GM06990 (cell line): ENCODE results near the gene PTGER1.
"Not testable (repeated sequence)": the region's sequence is repeated elsewhere in the genome, so short reads cannot be mapped to it uniquely, and the experiment has no call there.

Source experiments
- DNase-seq: peaks from one replicate; pipeline ENCODE4 v3.0.0-alpha.2; 2011; ENCODE audit not compliant: insufficient read length; ENCODE audit errors: extremely low read depth
- H3K27me3 ChIP-seq: replicated peaks from 2 replicates; pipeline ENCODE4 v1.6.0; 2011; ENCODE audit warnings: low read length; ENCODE audit not compliant: control insufficient read depth, insufficient read depth
- H3K36me3 ChIP-seq: 2 replicates; pipeline ENCODE4 v1.5.1; 2011; ENCODE audit warnings: low read length; ENCODE audit not compliant: control insufficient read depth, insufficient read depth
- H3K4me3 ChIP-seq: replicated peaks from 2 replicates; pipeline ENCODE4 v1.5.1; 2011; ENCODE audit warnings: low read depth, mild to moderate bottlenecking, control low read depth, low read length
- CTCF ChIP-seq: IDR thresholded peaks from 2 replicates; pipeline ENCODE4 v1.5.1; 2011; ENCODE audit warnings: low read length, control low read depth, mild to moderate bottlenecking, inconsistent platforms; ENCODE audit not compliant: insufficient read depth, poor library complexity, severe bottlenecking

Gene PTGER1

GRCh38 chr19:14467391-14467790 lies 7.8 kb downstream of the PTGER1 start:
- H3K4me3 ChIP-seq, result no peak overlapping the region
- H3K27me3 ChIP-seq, result no peaks in the 10 kb centered on the region; the same call in 1 of the 2 replicates
- peaks cover 28% of the 10 kb centered on the region for H3K36me3 ChIP-seq
- DNase-seq, result no peak
- TF ChIP-seq CTCF, result no peak

- H3K36me3 ChIP-seq, result peaks cover 20% of the 10 kb centered on the region
- H3K27me3 ChIP-seq, result no peaks in the 10 kb centered on the region
- no peak overlapping the region for H3K4me3 ChIP-seq
- no peak for DNase-seq
- TF ChIP-seq CTCF, result no peak
Measured at GRCh38 chr19:14463747-14464146, 11.4 kb downstream of the PTGER1 start.

- peaks cover 17% of the 10 kb centered on the region for H3K36me3 ChIP-seq
- not testable (repeated sequence) for H3K4me3 ChIP-seq, H3K27me3 ChIP-seq, DNase-seq
Measured at GRCh38 chr19:14462401-14462800, 12.8 kb downstream of the PTGER1 start.

- no peaks in the 10 kb centered on the region for H3K27me3 ChIP-seq
- no peak for DNase-seq
- H3K4me3 ChIP-seq, result no peak overlapping the region
- no peak for TF ChIP-seq CTCF
- H3K36me3 ChIP-seq, result peaks cover 17% of the 10 kb centered on the region
Measured at GRCh38 chr19:14460935-14461334, 14.2 kb downstream of the PTGER1 start.

GRCh38 chr19:14459703-14460102 lies 15.5 kb downstream of the PTGER1 start:
- no peaks in the 10 kb centered on the region for H3K27me3 ChIP-seq
- H3K36me3 ChIP-seq, result peaks cover 17% of the 10 kb centered on the region
- TF ChIP-seq CTCF, result no peak
- DNase-seq, result no peak
- no peak overlapping the region for H3K4me3 ChIP-seq

- H3K4me3 ChIP-seq, H3K27me3 ChIP-seq, DNase-seq: not testable (repeated sequence)
- peaks cover 27% of the 10 kb centered on the region for H3K36me3 ChIP-seq
Measured at GRCh38 chr19:14452303-14452702, 22.9 kb downstream of the PTGER1 start.

- no peak for TF ChIP-seq CTCF
- Histone ChIP-seq H3K36me3 (peaks cover 34% of the 10 kb centered on the region), H3K27me3 (no peaks in the 10 kb centered on the region), H3K4me3 (no peak overlapping the region)
- no peak for DNase-seq
Measured at GRCh38 chr19:14450876-14451275, 24.3 kb downstream of the PTGER1 start.
